Psoas muscle (tissue), 8 donors: ENCODE data around the gene SFMBT1. TPM values are rescaled to one million over a fixed set of nuclear protein-coding genes. Genes with fewer than 3 reads are reported as not detected.

Source experiments
- ATAC-seq, 4 donors: fragments of 200-7000 bp; cut with Tn5 transposase; one replicate each; pipeline ENCODE4 v1.9.1; 2020; ENCODE audit warnings: moderate library complexity in 3 of 4, mild to moderate bottlenecking in 2 of 4
- DNase-seq, 2 donors: peaks; one replicate each; pipeline ENCODE4 v3.0.0-alpha.2; 2020
- H3K27ac ChIP-seq: fragments of 200-600 bp; one replicate; pipeline ENCODE4 v1.8.0; 2022
- H3K27me3 ChIP-seq, 3 donors: fragments of 200-600 bp in 1 of 3; one replicate each; pipeline versions ENCODE4 v1.6.1 to v1.8.0; 2013 to 2022; ENCODE audit warnings: low read length in 2 of 3, mild to moderate bottlenecking in 2 of 3, moderate library complexity in 1 of 3; ENCODE audit not compliant: insufficient read depth in 3 of 3
- H3K36me3 ChIP-seq, 2 donors: fragments of 200-600 bp in 1 of 2; one replicate each; pipeline versions ENCODE4 v1.6.1 to v1.8.0; 2013 to 2022; ENCODE audit warnings: low read depth in 1 of 2, mild to moderate bottlenecking in 1 of 2, moderate library complexity in 1 of 2; ENCODE audit not compliant: insufficient read depth in 1 of 2
- H3K4me1 ChIP-seq: fragments of 200-600 bp; one replicate; pipeline ENCODE4 v1.8.0; 2022
- H3K4me3 ChIP-seq: fragments of 200-600 bp; one replicate; pipeline ENCODE4 v1.8.0; 2022; ENCODE audit warnings: mild to moderate bottlenecking
- H3K9me3 ChIP-seq: fragments of 200-600 bp; one replicate; pipeline ENCODE4 v1.8.0; 2022
- CTCF ChIP-seq: fragments of 200-600 bp; IDR thresholded peaks from one replicate; pipeline ENCODE4 v1.8.0; 2022; ENCODE audit warnings: antibody characterized with exemption
- WGBS, 3 donors: extraction: QIAGEN DNeasy Blood & Tissue Kit; methylation state at CpG; one replicate each; pipeline versions ENCODE4 v1.1.6 to v1.1.7; 2013; 5-methylcytosine and 5-hydroxymethylcytosine counted together
- intact Hi-C, 2 donors: fragments of 100-400 bp; cut with DNase I; formaldehyde crosslinking; loops; one replicate each; pipeline versions ENCODE4 v1.11.0 to v1.14.2; 2022
- polyA plus RNA-seq, 3 donors: library from polyadenylated mRNA; stranded (reverse); fragments of 200-250 nt; gene quantifications; one replicate each; pipeline ENCODE4 v1.2.3, GENCODE V29; 2013
- total RNA-seq, 4 donors: library from RNA; stranded (reverse); fragmentation: NEBNext Ultra II Directional in 2 of 4; extraction: Animal tissue kit (Norgen Biotek cat#: 25700) in 2 of 4; gene quantifications; one replicate each; pipeline versions ENCODE4 v1.2.1 to v1.2.4, GENCODE V29; 2021 to 2023
- donor health status: healthy with polysubstance abuse.
- donor health status: DM: no; HTN: no; CAD: no; lungs with moderate emphysema.
- donor health status: Bipolar disorder and iron deficiency.
- donor health status: healthy.
- donor health status: DM: yes; HTN: yes; CAD: no.
- donor health status: DM: no; HTN: no; CAD: no.
- donor health status: DM: no; HTN: no; CAD: no.
- donor health status: DM: yes; HTN: yes; CAD: no.

The SFMBT1 gene
- total and polyA plus RNA-seq, 7 donors: 6.7 to 25.0 (median 16.3) TPM

DNA sequence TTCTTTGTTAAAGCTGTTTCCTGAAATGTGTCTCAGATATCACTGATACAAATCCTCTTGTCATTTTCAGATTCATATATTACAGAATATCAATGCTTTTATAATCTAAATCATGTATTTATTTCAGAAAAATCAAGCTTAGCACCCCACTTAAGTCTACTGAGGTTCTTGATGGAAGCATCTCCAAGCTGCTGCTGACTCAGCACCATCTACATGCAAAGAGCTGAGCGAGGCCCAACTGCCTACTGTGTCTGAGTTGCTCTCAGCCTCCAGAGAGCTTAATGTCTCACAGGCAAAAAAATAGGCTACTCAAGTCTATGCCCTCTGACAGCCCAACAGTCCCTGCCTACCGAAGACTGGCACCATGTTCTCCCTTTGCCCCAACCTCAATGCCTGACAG is 119.3 kb downstream of the SFMBT1 start:
- Histone ChIP-seq H3K36me3 (peaks cover 2 to 93% of the 10 kb centered on the region in 2 donors), H3K4me3 (no peak overlapping the region), H3K27ac (no peak overlapping the region), H3K4me1 (no peaks in the 10 kb centered on the region), H3K27me3 (no peaks in the 10 kb centered on the region), H3K9me3 (no peaks in the 10 kb centered on the region)
- TF ChIP-seq CTCF: no peak
- WGBS, 3 donors: 98 to 100% (median 98%) methylated on average over 2 of the region's 2 CpGs
- intact Hi-C loops: loop anchor here in 1 of 2 donors (10.0 kb wide), 1 partner anchor 182 kb away; no protein-coding TSS in a partner anchor
- DNase-seq (no peak), ATAC-seq (no peak)

DNA sequence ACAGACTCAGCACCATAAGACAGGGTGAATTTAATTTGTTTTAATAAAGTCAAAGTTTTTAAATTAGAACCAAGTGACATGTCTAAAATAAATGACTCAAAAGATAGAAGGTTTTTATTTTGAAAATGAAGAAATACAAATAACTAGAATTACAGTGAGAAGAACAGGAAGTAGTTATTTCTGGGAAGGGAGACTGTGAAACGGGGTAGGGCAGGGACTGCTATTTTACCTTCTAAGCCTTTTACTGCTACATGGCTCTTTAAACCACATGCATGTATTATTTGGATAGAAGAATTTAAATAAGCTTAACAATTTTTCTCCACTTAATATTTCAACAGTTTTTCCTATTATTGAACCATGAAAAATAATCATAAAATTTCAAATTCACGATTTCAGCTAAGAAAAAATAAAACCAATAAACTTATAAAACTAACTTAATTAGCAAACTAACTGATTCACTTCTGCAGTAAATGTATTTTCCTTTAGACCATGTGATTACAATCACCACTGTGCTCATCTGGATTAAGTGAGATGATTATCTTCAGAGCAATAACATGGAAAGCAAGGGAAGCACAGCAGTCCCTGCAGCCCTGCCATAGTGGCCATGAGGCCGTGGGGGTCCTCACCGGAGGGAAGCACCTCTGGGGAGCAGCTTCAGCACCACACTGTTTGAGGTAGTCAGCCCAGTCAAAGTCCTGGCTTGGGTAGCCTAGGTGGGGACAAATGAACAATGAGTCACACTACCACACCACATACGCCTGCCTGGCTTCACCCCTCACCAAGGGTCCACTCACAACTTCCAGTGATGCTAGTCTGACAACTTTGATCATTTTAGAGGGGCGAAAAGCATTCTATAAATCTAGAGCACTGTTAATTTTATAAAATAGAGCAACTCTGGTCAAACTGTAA is 120.2 kb downstream of the SFMBT1 start:
- Histone ChIP-seq H3K9me3 (no peaks in the 10 kb centered on the region), H3K27ac (no peak overlapping the region), H3K4me3 (no peak overlapping the region), H3K27me3 (no peaks in the 10 kb centered on the region), H3K36me3 (peaks cover 2 to 93% of the 10 kb centered on the region in 2 donors), H3K4me1 (no peaks in the 10 kb centered on the region)
- DNase-seq: no peak
- 73 to 81% (median 80%) methylated on average over 6 of the region's 6 CpGs for WGBS, 3 donors
- no peak for TF ChIP-seq CTCF
- no peak for ATAC-seq
- intact Hi-C loops: loop anchor here in 1 of 2 donors (10.0 kb wide), 1 partner anchor 181 kb away; no protein-coding TSS in a partner anchor

GRCh38 chr3:52923963-52924362 is 121.9 kb downstream of the SFMBT1 start:
- intact Hi-C loops: loop anchor here in 1 of 2 donors (10.0 kb wide), 1 partner anchor 179 kb away; no protein-coding TSS in a partner anchor
- H3K4me3 ChIP-seq: no peak overlapping the region
- WGBS, 3 donors: 80 to 92% (median 87%) methylated on average over 2 of the region's 2 CpGs
- no peak for ATAC-seq
- no peak overlapping the region for H3K27ac ChIP-seq
- no peak for TF ChIP-seq CTCF
- peaks cover 2 to 94% of the 10 kb centered on the region in 2 donors for H3K36me3 ChIP-seq
- DNase-seq: no peak
- no peaks in the 10 kb centered on the region for H3K9me3 ChIP-seq
- H3K4me1 ChIP-seq: no peaks in the 10 kb centered on the region
- H3K27me3 ChIP-seq: no peaks in the 10 kb centered on the region

DNA sequence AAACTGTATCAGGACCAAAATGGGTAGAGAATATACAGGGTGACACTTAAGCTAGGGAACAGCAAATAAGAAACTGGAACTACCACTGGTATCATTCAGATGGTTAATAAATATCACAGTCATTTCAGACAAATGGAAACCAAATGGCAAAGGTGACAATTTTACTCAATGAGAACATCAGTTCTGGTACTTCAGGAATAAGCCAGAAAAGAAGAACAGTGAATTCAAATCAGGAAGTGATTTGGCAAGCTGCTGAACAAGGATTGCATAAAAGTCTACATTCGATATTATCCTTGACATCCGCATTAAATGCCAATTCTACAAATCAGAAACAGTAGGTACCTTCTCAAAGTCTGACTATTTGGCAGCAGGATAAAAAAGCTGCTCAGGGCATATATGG is 125.0 kb downstream of the SFMBT1 start:
- Histone ChIP-seq H3K36me3 (peaks cover 0 to 99% of the 10 kb centered on the region in 2 donors), H3K9me3 (no peaks in the 10 kb centered on the region), H3K4me1 (no peaks in the 10 kb centered on the region), H3K27ac (no peak overlapping the region), H3K27me3 (no peaks in the 10 kb centered on the region), H3K4me3 (no peak overlapping the region)
- 86 to 92% (median 91%) methylated on average over 2 of the region's 2 CpGs for WGBS, 3 donors
- DNase-seq: no peak
- TF ChIP-seq CTCF: no peak
- intact Hi-C loops: loop anchor here in 1 of 2 donors (10.0 kb wide), 1 partner anchor 176 kb away; no protein-coding TSS in a partner anchor
- ATAC-seq: no peak
